Endodermal cell (in vitro differentiated cells): ENCODE data around the gene PHLDA1. TPM values are rescaled to one million over a fixed set of nuclear protein-coding genes. Genes with fewer than 3 reads are reported as not detected.

ENCODE experiments used
- DNase-seq: peaks from one replicate; pipeline ENCODE4 v3.0.0-alpha.2; 2017
- H3K27ac ChIP-seq: 2 replicates; pipeline ENCODE4 v1.5.1; 2013; ENCODE audit warnings: mild to moderate bottlenecking, low read depth, low read length, moderate library complexity
- H3K27me3 ChIP-seq: 2 replicates; pipeline ENCODE4 v1.6.1; 2013; ENCODE audit warnings: mild to moderate bottlenecking, low read length, moderate library complexity; ENCODE audit not compliant: insufficient read depth, control insufficient read depth, poor library complexity, severe bottlenecking
- H3K36me3 ChIP-seq: 2 replicates; pipeline ENCODE4 v1.7.0; 2013; ENCODE audit warnings: mild to moderate bottlenecking, low read length, moderate library complexity; ENCODE audit not compliant: control insufficient read depth, insufficient read depth
- H3K4me1 ChIP-seq: one replicate; pipeline ENCODE4 v1.7.0; 2013; ENCODE audit warnings: low read length; ENCODE audit not compliant: control insufficient read depth, insufficient read depth
- H3K4me3 ChIP-seq: 2 replicates; pipeline ENCODE4 v1.5.1; 2013; ENCODE audit warnings: mild to moderate bottlenecking, low read length, moderate library complexity
- H3K9ac ChIP-seq: 2 replicates; pipeline ENCODE4 v1.6.1; 2013; ENCODE audit warnings: mild to moderate bottlenecking, low read length, moderate library complexity; ENCODE audit not compliant: poor library complexity, severe bottlenecking; ENCODE audit errors: extremely low read depth
- H3K9me3 ChIP-seq: 2 replicates; pipeline ENCODE4 v1.6.1; 2013; ENCODE audit warnings: mild to moderate bottlenecking, low read length, moderate library complexity; ENCODE audit not compliant: control insufficient read depth
- H3K27ac Mint-ChIP-seq: 2 replicates; pipeline ENCODE4 v1.8.0; 2020; ENCODE audit warnings: mixed read lengths
- H3K27me3 Mint-ChIP-seq: 2 replicates; pipeline ENCODE4 v1.8.0; 2021; ENCODE audit warnings: mild to moderate bottlenecking, mixed read lengths; ENCODE audit not compliant: insufficient read depth
- H3K36me3 Mint-ChIP-seq: 2 replicates; pipeline ENCODE4 v1.8.0; 2020; ENCODE audit warnings: low read depth, mixed read lengths
- H3K4me1 Mint-ChIP-seq: 2 replicates; pipeline ENCODE4 v1.8.0; 2020; ENCODE audit warnings: mixed read lengths
- H3K4me3 Mint-ChIP-seq: 2 replicates; pipeline ENCODE4 v1.8.0; 2020; ENCODE audit warnings: mild to moderate bottlenecking, moderate library complexity, mixed read lengths
- H3K9me3 Mint-ChIP-seq: 2 replicates; pipeline ENCODE4 v1.8.0; 2020; ENCODE audit warnings: mild to moderate bottlenecking, mixed read lengths
- WGBS, 2 experiments: methylation state at CpG; one replicate each; pipeline versions ENCODE4 v1.1.5 to v1.1.7; 2013; ENCODE audit warnings: missing lambda C conversion rate in 2 of 2, mixed read lengths in 1 of 2; ENCODE audit not compliant: insufficient coverage in 1 of 2, insufficient read length in 1 of 2; 5-methylcytosine and 5-hydroxymethylcytosine counted together
- total RNA-seq, 2 donors: library from RNA; stranded (reverse); fragmentation: NEBNext Ultra II Directional in 1 of 2; extraction: Animal tissue kit (Norgen Biotek cat#: 25700) in 1 of 2; gene quantifications; 2 replicates in 1 of 2; 3 replicates in 1 of 2; pipeline ENCODE4 v1.2.1, GENCODE V29; 2021
- TF ChIP-seq, protein P1 (sequence below): fragments of 200-600 bp; sonication (generic); conservative IDR thresholded peaks from 2 replicates; pipeline ENCODE4 v1.5.0; 2021; ENCODE audit warnings: antibody characterized with exemption, mild to moderate bottlenecking

The PHLDA1 gene
- total RNA-seq, 2 donors from 2014 or later = 3.7 to 16.2 TPM

DNA sequence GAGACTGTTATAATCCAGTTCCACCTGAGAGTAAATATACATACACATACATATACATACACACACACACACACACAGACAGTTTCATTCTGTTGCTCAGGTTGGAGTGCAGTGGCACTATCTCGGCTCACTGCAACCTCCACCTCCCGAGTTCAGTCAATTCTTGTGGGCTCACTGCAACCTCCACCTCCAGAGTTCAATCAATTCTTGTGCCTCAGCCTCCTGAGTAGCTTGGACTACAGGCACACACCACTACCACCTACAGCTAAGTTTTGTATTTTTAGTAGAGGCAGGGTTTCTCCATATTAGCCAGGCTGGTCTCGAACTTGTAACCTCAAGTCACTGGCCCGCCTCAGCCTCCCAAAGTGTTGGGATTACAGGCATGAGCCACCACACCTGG lies 8.9 kb upstream of the PHLDA1 start:
- no peaks in the 10 kb centered on the region for H3K9me3 Mint-ChIP-seq
- H3K36me3 ChIP-seq = peaks cover 30% of the 10 kb centered on the region
- peaks cover 19% of the 10 kb centered on the region for H3K36me3 Mint-ChIP-seq
- 91% methylated on average over 4 of the region's 4 CpGs; no CpG with 5 or more reads in 1 of the 2 experiments for WGBS, 2 experiments
- H3K4me3 Mint-ChIP-seq = no peak overlapping the region
- no peaks in the 10 kb centered on the region for H3K27me3 ChIP-seq
- H3K4me3 ChIP-seq = no peak overlapping the region
- no peak overlapping the region for H3K27ac ChIP-seq
- H3K27me3 Mint-ChIP-seq = no peaks in the 10 kb centered on the region
- H3K4me1 ChIP-seq = no peaks in the 10 kb centered on the region
- DNase-seq = peak; percentile 64
- peaks cover 36% of the 10 kb centered on the region for H3K4me1 Mint-ChIP-seq
- TF ChIP-seq, protein P1, sequence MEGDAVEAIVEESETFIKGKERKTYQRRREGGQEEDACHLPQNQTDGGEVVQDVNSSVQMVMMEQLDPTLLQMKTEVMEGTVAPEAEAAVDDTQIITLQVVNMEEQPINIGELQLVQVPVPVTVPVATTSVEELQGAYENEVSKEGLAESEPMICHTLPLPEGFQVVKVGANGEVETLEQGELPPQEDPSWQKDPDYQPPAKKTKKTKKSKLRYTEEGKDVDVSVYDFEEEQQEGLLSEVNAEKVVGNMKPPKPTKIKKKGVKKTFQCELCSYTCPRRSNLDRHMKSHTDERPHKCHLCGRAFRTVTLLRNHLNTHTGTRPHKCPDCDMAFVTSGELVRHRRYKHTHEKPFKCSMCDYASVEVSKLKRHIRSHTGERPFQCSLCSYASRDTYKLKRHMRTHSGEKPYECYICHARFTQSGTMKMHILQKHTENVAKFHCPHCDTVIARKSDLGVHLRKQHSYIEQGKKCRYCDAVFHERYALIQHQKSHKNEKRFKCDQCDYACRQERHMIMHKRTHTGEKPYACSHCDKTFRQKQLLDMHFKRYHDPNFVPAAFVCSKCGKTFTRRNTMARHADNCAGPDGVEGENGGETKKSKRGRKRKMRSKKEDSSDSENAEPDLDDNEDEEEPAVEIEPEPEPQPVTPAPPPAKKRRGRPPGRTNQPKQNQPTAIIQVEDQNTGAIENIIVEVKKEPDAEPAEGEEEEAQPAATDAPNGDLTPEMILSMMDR = no peak
- H3K9me3 ChIP-seq = no peaks in the 10 kb centered on the region
- no peak overlapping the region for H3K9ac ChIP-seq
- H3K27ac Mint-ChIP-seq = peak overlapping the region; percentile 49

DNA sequence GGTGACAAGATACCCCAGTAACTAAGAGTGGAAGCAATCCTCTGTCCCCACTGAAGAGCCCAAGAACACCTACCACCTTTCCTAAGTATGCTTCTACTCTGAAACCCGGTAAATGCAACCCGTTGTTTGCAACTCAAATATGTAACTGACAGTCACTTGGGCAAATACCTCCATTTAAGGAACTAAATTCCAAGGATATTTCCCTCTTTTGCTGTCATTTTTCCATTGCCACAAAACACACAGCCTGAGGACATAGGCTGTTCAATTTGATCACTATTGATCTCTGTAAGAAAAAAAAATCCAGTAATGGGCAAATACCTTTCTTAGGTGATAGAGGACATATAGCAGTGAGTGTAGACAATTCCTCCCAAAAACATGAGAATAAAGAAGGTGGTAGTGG lies 6.6 kb upstream of the PHLDA1 start:
- 63 to 68% methylated on average over 2 of the region's 2 CpGs for WGBS, 2 experiments
- peak overlapping the region; percentile 36 for H3K27ac Mint-ChIP-seq
- H3K27me3 ChIP-seq = no peaks in the 10 kb centered on the region
- H3K9me3 Mint-ChIP-seq = no peaks in the 10 kb centered on the region
- DNase-seq = no peak
- no peak overlapping the region for H3K9ac ChIP-seq
- no peaks in the 10 kb centered on the region for H3K27me3 Mint-ChIP-seq
- H3K36me3 Mint-ChIP-seq = peaks cover 2% of the 10 kb centered on the region
- H3K36me3 ChIP-seq = peaks cover 8% of the 10 kb centered on the region
- H3K4me1 ChIP-seq = peaks cover 4% of the 10 kb centered on the region
- H3K4me3 Mint-ChIP-seq = no peak overlapping the region
- H3K4me1 Mint-ChIP-seq = peaks cover 44% of the 10 kb centered on the region
- no peak overlapping the region for H3K4me3 ChIP-seq
- TF ChIP-seq, protein P1 = no peak
- H3K27ac ChIP-seq = no peak overlapping the region
- no peaks in the 10 kb centered on the region for H3K9me3 ChIP-seq

DNA sequence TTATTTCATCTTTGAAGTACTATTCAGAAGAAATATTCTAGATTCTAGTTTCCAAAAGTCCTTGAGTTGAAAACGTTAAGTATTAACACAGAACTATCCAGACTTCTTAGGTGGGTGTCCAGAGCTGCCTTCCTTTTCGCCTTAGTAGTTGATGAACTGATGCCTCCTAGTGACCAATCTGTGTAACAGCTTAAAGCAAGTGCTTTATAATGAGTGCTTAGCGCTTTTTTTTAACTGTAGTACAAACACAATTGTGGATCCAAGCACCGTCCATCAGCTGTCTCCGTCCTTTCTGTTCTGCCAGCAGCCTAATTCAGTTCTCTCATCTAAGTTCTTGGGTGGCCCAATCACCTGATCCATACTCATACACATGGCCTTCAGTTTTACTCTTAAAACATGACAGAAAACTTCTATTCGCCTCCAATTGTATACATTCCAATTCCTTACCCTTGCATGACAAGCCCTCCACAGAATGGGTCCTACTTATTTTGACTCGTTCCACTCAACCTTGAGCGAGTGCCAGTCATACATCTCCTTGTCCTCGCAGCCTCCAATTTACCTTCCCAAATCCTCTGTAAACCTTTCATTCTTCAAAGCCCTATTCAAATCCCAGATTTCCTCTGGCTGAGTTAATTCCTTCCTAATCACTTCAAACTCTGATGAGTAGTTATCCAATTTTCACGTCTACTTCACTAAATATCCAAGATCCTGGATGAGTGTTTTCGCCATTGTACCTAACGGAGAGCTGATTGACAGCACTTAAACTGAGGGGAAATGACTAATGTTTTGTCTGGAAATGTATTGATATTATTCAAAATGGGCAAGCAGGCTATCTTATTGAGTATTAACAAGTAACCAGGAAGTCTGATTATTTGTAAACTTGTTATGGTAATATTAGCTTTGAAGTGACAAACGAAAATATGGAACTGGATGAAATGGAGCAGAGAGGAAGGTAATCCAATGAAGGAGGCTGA lies 5.8 kb upstream of the PHLDA1 start:
- Histone ChIP-seq H3K4me3 (peak overlapping the region; percentile 26), H3K4me1 (peaks cover 4% of the 10 kb centered on the region), H3K27ac (no peak overlapping the region), H3K36me3 (no peaks in the 10 kb centered on the region), H3K27me3 (no peaks in the 10 kb centered on the region), H3K9me3 (no peaks in the 10 kb centered on the region), H3K9ac (no peak overlapping the region)
- Mint-ChIP-seq H3K4me1 (peaks cover 50% of the 10 kb centered on the region), H3K4me3 (peak overlapping the region; percentile 17), H3K9me3 (no peaks in the 10 kb centered on the region), H3K27ac (peak overlapping the region; percentile 78), H3K36me3 (no peaks in the 10 kb centered on the region), H3K27me3 (no peaks in the 10 kb centered on the region)
- DNase-seq = peak; percentile 73
- WGBS, 2 experiments = 42 to 57% methylated on average over 10 to 13 of the region's 13 CpGs
- TF ChIP-seq, protein P1 = peak; percentile 91
